GM04504 (cell line): ENCODE measurements around the gene DNAJA1.
"Not testable (repeated sequence)": the region's sequence is repeated elsewhere in the genome, so short reads cannot be mapped to it uniquely, and the experiment has no call there.

Source experiments
- DNase-seq: peaks from one replicate; pipeline ENCODE4 v3.0.0-alpha.2; 2012; ENCODE audit warnings: low read depth

Gene DNAJA1

DNA sequence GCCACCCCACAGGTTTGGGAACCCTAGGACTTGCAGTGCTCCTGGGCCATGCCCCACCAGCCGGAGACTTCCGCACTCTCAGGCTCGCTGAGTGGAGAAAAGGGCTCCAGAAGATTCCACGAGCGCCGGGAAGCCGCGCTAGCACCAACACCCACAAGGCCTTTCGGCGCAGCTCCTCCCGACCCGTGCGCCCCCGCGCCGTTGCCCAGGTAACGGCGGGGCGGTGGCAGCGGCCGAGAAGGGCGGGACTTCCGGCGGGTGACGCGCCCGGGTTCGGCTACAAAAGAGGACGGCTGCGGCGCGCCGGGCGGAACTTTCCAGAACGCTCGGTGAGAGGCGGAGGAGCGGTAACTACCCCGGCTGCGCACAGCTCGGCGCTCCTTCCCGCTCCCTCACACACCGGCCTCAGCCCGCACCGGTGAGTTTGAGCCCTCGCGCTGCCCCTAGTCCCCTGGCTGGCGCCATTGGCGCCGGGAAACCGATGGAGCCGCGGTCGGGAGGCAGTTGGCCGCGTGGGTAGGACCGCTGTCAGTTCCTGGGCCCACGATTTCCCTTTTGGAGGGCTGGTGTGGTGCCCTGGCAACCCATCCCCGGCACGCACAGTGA is at the start of gene DNAJA1:
DNAJA1 (plus strand) TSS at position 308 of the 606 bp plus-strand sequence. CDS start 1,212 bp downstream, outside the sequence.
- DNase-seq, result peak; percentile 87

GRCh38 chr9:32978051-32978450 is 47.0 kb upstream of the DNAJA1 start:
- no peak for DNase-seq

GRCh38 chr9:32986971-32987370 is 38.1 kb upstream of the DNAJA1 start:
- no peak for DNase-seq

- DNase-seq, result no peak
Observed at GRCh38 chr9:32989660-32990059, 35.4 kb upstream of the DNAJA1 start.

DNA sequence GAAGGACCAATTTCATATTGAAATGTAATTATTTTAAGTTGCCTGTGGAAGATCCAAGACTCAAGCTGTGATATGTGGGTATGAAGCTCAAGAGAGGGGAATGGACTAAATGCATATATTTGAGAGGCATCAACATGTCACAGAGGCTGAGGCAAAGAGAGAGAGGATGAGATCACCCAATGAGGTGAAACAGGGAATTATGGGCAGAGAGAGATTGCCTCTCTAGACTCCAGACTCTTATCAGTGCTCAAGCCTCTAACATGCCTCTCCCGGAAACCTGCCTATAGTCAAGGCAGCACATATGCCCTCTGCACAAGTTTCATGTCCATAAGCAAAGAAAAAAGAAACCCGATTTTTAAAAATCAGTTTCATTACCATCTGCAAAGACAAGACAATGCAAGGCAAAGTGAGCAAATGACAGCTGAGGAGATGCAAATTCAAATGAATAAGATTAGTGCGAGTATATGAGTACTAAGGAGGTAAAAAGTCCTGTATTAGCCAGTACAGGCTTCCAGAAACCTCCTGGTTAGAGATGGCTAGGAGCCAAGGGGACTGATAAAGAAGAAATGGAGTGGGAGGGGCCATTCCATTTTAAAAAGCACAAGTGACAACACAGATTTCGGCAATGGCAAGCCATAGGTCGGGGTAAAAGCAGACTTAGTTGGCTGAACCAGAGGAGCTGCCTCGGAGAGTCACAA is 33.0 kb upstream of the DNAJA1 start:
- no peak for DNase-seq

DNA sequence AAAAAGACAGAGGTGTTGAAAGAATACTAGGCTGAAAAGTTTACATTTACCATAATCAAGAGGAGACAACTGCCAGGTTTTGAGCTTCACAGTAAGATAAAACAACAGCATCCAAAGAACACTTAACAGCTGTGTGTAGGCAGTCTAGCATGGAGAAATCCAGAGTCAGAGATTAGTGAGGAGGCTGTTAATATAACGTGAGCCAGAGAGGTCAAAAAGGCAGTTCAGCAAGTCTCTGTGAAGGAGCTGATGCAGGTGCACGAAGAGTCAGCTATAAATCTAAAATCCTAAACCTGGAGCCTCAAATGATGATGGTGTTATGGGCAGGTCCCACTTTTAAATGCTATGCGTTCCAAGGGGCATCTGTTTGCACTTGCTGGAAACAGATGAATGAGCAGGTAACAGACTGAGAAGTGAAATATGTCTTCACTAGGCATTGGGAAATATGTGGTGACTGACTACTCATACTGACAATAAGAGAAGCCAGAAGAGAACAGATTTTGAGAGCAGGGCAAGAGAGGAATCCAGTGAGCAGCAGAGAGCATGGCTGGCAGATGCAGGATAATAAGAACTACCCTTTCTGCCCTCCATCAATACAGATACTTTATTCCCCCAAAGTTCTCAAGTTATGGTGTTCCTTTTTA is 32.4 kb upstream of the DNAJA1 start:
- no peak for DNase-seq

GRCh38 chr9:33000682-33001055 is 24.4 kb upstream of the DNAJA1 start:
- DNase-seq, result not testable (repeated sequence)

DNA sequence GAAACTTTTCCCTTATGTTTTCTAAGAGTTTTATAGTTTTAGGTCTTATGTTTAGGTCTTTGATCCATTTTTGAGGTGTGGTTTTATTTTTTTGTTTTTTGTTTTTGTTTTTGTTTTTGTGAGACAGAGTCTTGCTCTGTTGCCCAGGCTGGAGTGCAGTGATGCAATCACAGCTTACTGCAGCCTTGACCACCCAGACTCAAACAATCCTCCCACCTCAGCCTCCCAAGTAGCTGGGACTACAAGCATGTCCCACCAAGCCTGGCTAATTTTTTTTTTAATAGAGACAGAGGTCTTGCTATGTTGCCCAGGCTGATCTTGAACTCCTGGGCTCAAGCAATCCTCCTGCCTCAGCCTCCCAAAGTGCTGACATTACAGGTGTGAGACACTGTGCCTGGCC is 19.7 kb upstream of the DNAJA1 start:
- DNase-seq, result not testable (repeated sequence)

DNA sequence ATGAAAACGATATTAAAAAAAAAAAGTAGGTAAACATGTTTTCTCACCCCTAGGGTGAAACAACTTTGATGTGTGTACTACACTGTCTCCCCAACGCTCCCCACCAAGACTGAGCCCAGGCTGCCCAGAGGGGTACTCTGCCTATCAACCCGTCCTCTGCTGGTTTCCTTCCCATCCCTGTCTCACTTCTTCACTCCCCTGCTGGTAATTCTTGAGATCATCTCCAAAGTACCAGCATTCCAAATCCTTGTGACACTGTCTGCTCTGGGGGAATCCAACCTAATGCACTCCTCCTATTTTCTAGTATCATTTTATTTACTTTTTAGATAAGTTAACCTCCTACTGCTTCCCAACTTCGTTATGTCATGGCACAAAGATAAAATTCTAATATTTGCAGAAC is 17.3 kb upstream of the DNAJA1 start:
- DNase-seq, result no peak

- DNase-seq, result no peak
Observed at GRCh38 chr9:33011831-33012230, 13.2 kb upstream of the DNAJA1 start.

DNA sequence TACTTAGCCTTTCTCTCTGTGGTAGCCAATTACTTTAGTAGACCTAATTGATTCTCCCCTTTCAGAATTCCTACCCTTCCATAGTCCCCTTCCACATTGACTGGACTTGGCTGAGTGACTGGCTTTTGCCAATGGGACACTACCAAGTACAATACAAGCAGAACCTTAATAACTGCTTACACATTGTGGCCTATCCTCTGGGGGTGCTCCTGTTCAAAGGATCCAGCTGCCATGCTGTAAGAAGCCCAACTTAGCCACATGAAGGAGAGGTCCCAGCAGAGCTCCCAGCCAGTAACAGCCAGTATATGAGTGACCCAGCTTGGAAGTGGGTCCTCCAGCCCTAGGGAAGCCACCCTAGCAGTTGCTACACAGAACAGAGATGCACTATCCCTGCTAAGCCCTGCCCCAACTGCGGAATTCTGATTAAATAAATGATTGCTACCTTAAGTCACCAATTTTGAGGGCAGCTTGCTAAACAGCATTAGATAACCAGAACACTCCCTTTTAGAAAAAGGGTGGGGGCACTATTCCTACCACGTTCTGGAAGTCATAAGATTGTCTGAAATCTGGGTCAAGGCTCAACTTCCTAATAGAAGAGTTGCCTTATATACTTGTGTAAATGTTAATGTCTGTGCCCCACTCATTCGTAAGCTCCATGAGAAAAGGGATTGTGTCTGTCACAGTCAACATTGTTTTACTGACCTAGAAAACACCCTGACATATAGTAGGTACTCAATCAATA is 12.6 kb upstream of the DNAJA1 start:
- no peak for DNase-seq

GRCh38 chr9:33013962-33014664 is 11.0 kb upstream of the DNAJA1 start:
- DNase-seq, result no peak

GRCh38 chr9:33014665-33015014 is 10.4 kb upstream of the DNAJA1 start:
- no peak for DNase-seq

GRCh38 chr9:33017283-33018041 is 7.6 kb upstream of the DNAJA1 start:
- no peak for DNase-seq

- no peak for DNase-seq
Observed at GRCh38 chr9:33019797-33020196, 5.3 kb upstream of the DNAJA1 start.

GRCh38 chr9:33022303-33022702 is 2.8 kb upstream of the DNAJA1 start:
- no peak for DNase-seq

DNA sequence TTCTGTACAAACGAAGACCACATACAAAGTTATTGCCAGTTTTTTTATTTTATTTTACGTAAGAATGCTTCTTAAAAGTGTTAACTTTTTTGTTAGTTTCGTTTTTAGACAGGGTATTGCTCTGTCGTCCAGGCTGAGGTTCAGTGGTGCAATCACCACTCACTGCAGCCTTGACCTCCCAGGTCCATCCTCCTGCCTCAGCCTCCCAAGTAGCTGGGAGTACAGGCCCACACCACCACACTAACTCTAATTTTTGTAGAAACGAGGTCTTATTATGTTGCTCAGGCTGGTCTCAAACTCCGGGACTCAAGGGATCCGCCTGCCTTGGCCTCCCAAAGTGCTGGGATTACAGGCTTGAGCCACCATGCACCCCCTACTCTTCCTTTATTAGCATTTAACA is 2.3 kb upstream of the DNAJA1 start:
- no peak for DNase-seq

GRCh38 chr9:33023661-33024060 is 1.4 kb upstream of the DNAJA1 start:
- DNase-seq, result no peak

- no peak for DNase-seq
Observed at GRCh38 chr9:33024126-33024965, 727 bp upstream of the DNAJA1 start.

GRCh38 chr9:33025572-33026342 is 684 bp downstream of the DNAJA1 start:
- no peak for DNase-seq
